Stomach smooth muscle (tissue), 2 donors: ENCODE data around the gene TTK.

Experiments
- H3K27ac ChIP-seq: one replicate; pipeline ENCODE4 v1.7.0; 2013; ENCODE audit warnings: mild to moderate bottlenecking, low read length, inconsistent platforms
- H3K27me3 ChIP-seq, 2 donors: one replicate each; pipeline ENCODE4 v1.7.0; 2013; ENCODE audit warnings: low read length in 2 of 2; ENCODE audit not compliant: insufficient read depth in 2 of 2, control insufficient read depth in 1 of 2
- H3K36me3 ChIP-seq, 2 donors: one replicate each; pipeline ENCODE4 v1.7.0; 2013; ENCODE audit warnings: low read length in 2 of 2; ENCODE audit not compliant: control insufficient read depth in 2 of 2, insufficient read depth in 2 of 2
- H3K4me1 ChIP-seq: one replicate; pipeline ENCODE4 v1.7.0; 2013; ENCODE audit warnings: low read length; ENCODE audit not compliant: control insufficient read depth, insufficient read depth
- H3K4me3 ChIP-seq, 2 donors: one replicate each; pipeline ENCODE4 v1.7.0; 2013; ENCODE audit warnings: low read length in 2 of 2
- H3K9ac ChIP-seq, 2 donors: one replicate each; pipeline ENCODE4 v1.7.0; 2013; ENCODE audit warnings: low read length in 2 of 2, mild to moderate bottlenecking in 1 of 2
- H3K9me3 ChIP-seq, 2 donors: one replicate each; pipeline ENCODE4 v1.7.0; 2013; ENCODE audit warnings: low read length in 2 of 2; ENCODE audit not compliant: control insufficient read depth in 2 of 2
- donor health status: healthy.
- donor health status: Pancreatic carcinoma.

TTK gene

GRCh38 chr6:79993012-79993910 lies 11.2 kb upstream of the TTK start:
- Histone ChIP-seq H3K27me3 (no peaks in the 10 kb centered on the region), H3K4me3 (no peak overlapping the region), H3K9ac (no peak overlapping the region), H3K9me3 (no peaks in the 10 kb centered on the region), H3K27ac (no peak overlapping the region), H3K4me1 (no peaks in the 10 kb centered on the region), H3K36me3 (no peaks in the 10 kb centered on the region)

DNA sequence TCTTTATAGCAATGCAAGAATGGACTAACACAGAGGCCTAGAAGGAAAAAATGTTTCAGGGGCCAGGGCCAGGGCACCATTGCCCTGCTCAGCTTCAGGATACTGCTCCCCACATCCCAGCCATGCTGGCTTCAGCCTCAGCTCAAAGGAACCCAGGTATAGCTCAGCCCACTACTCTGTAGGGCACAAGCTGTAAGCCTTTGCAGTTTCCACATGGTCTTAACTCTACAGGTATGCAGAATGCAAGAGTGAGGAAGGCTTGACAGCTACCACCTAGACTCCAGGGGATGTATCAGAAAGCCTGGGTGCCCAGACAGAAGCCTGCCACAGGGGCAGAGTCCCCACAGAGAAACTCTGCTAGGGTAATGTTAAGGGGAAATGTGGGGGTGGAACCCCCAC lies 10.5 kb upstream of the TTK start:
- H3K36me3 ChIP-seq = no peaks in the 10 kb centered on the region
- no peak overlapping the region for H3K27ac ChIP-seq

GRCh38 chr6:79997728-79998127 lies 6.7 kb upstream of the TTK start:
- H3K9me3 ChIP-seq = no peaks in the 10 kb centered on the region
- H3K4me3 ChIP-seq = no peak overlapping the region
- no peak overlapping the region for H3K27ac ChIP-seq
- no peaks in the 10 kb centered on the region for H3K36me3 ChIP-seq
- H3K9ac ChIP-seq = no peak overlapping the region
- H3K4me1 ChIP-seq = no peaks in the 10 kb centered on the region
- H3K27me3 ChIP-seq = no peaks in the 10 kb centered on the region

More for the DNA sequence above, 10.5 kb upstream of the TTK start:
- H3K9ac ChIP-seq = no peak overlapping the region
- H3K9me3 ChIP-seq = no peaks in the 10 kb centered on the region
- H3K4me3 ChIP-seq = no peak overlapping the region
- H3K27me3 ChIP-seq = no peaks in the 10 kb centered on the region
- no peaks in the 10 kb centered on the region for H3K4me1 ChIP-seq

- H3K9me3 ChIP-seq = no peaks in the 10 kb centered on the region
- H3K27me3 ChIP-seq = no peaks in the 10 kb centered on the region
- H3K4me3 ChIP-seq = no peak overlapping the region
- peaks cover 7% of the 10 kb centered on the region for H3K4me1 ChIP-seq
- no peak overlapping the region for H3K27ac ChIP-seq
- no peaks in the 10 kb centered on the region for H3K36me3 ChIP-seq
- H3K9ac ChIP-seq = no peak overlapping the region
These were observed 3.1 kb upstream of the TTK start for GRCh38 chr6:80001337-80001736.

DNA sequence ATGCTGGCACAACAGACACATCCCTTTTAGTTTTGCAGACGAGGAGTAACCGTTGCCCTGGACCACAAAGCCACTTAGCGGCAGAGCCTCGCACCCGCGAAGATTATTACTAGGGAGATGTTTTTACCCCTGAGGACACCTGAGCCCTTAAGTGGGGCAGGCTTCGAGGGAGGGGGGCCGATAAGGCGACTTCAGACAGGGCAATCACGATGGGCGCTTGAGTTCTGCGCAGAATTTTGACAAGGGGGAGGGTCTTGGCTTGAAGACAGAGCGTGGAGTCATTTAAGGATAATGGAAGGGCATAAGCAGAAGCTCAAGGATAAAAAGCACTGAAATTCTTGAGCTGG lies 650 bp upstream of the TTK start:
- Histone ChIP-seq H3K27ac (peak overlapping the region; percentile 85), H3K36me3 (no peaks in the 10 kb centered on the region), H3K4me1 (peaks cover 7% of the 10 kb centered on the region), H3K4me3 (peak overlapping the region; percentile 83 to 93), H3K27me3 (no peaks in the 10 kb centered on the region), H3K9me3 (no peaks in the 10 kb centered on the region), H3K9ac (peak overlapping the region; percentile 71 to 89)

DNA sequence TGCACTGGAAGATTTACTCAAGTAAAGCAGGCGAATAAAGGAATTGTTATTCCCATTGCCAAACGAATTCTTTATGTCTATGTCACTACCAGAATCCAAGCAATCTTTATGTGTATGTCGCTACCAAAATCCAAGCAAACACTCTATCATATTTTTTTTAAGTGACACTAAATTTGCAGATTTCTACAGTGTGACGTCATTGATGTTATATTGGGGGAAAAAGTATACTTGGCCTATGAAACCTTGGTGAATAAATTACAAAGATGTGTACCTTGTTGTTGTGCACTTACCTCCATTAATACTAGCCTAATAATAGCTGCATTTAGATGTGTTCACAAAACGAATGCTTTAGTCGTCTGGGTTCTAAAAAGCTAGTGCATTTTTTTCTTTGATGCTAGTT lies 957 bp downstream of the TTK start:
- Histone ChIP-seq H3K4me3 (no peak overlapping the region), H3K36me3 (no peaks in the 10 kb centered on the region), H3K27ac (no peak overlapping the region), H3K9ac (no peak overlapping the region), H3K4me1 (peaks cover 7% of the 10 kb centered on the region), H3K9me3 (no peaks in the 10 kb centered on the region), H3K27me3 (no peaks in the 10 kb centered on the region)

DNA sequence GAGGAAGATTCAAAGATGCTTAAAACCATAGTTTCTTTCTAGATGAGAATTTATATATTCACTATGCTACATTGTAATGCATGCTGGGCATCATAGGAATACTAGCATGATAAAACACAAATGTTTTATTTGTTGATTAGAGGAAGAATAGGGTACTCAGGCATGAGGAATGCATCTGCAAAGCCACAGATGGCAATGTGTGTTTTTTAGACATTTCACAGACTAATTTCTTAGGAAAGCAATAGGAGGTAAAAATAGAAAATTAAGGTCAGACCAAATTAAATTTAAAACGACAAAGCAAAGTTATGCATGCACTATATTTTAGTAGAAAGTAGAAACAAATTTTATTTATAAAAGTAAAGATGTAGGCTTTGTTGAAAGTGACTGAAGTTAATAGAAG lies 2.1 kb downstream of the TTK start:
- Histone ChIP-seq H3K4me3 (no peak overlapping the region), H3K9ac (no peak overlapping the region), H3K36me3 (no peaks in the 10 kb centered on the region), H3K27ac (no peak overlapping the region), H3K27me3 (no peaks in the 10 kb centered on the region), H3K9me3 (no peaks in the 10 kb centered on the region), H3K4me1 (peaks cover 7% of the 10 kb centered on the region)

DNA sequence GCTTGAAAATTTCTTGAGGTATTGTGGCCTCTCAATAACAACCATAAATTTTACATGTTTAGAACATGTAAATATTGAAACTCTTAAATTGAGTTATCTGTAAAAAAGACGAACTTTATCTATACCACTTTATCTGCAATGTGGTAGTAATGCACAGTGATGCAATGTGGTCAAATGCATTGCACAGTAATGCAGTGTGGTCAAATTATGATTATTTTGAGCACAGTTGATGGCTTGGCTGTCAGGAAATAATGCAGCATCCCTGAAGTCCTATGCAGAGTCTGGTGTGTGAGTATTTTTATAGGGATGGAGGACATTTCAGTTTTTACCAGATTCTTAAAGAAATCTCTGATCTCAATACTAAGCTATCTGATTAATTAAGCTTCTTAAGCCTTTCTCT lies 5.1 kb downstream of the TTK start:
- Histone ChIP-seq H3K9ac (no peak overlapping the region), H3K9me3 (no peaks in the 10 kb centered on the region), H3K36me3 (no peaks in the 10 kb centered on the region), H3K27me3 (no peaks in the 10 kb centered on the region), H3K27ac (no peak overlapping the region), H3K4me1 (no peaks in the 10 kb centered on the region), H3K4me3 (no peak overlapping the region)

- Histone ChIP-seq H3K4me3 (no peak overlapping the region), H3K36me3 (no peaks in the 10 kb centered on the region), H3K9ac (no peak overlapping the region), H3K27me3 (no peaks in the 10 kb centered on the region), H3K9me3 (no peaks in the 10 kb centered on the region), H3K27ac (no peak overlapping the region), H3K4me1 (no peaks in the 10 kb centered on the region)
These were observed 5.8 kb downstream of the TTK start for GRCh38 chr6:80010288-80010687.

- Histone ChIP-seq H3K27ac (no peak overlapping the region), H3K36me3 (no peaks in the 10 kb centered on the region), H3K4me3 (no peak overlapping the region), H3K4me1 (no peaks in the 10 kb centered on the region), H3K9ac (no peak overlapping the region), H3K9me3 (no peaks in the 10 kb centered on the region), H3K27me3 (no peaks in the 10 kb centered on the region)
These were observed 11.5 kb downstream of the TTK start for GRCh38 chr6:80015839-80016435.
